EH (cell line): ENCODE data around the gene MTMR12.

Experiments used
- DNase-seq: peaks from one replicate; pipeline ENCODE4 v3.0.0-alpha.2; 2015; ENCODE audit warnings: low read depth

The MTMR12 gene

GRCh38 chr5:32312595-32313332 lies at the start of gene MTMR12:
TSS of gene MTMR12 (minus strand) at chr5:32312939. CDS start at chr5:32312838, 101 bp downstream.
- peak; percentile 100 for DNase-seq

GRCh38 chr5:32362527-32362926 lies 49.8 kb upstream of the MTMR12 start:
- DNase-seq: no peak

GRCh38 chr5:32360906-32361305 lies 48.2 kb upstream of the MTMR12 start:
- peak; percentile 15 for DNase-seq

- no peak for DNase-seq
Observed at GRCh38 chr5:32358611-32359010, 45.9 kb upstream of the MTMR12 start.

- no peak for DNase-seq
Observed at GRCh38 chr5:32357658-32358057, 44.9 kb upstream of the MTMR12 start.

GRCh38 chr5:32355686-32356085 lies 42.9 kb upstream of the MTMR12 start:
- DNase-seq: peak; percentile 27

- no peak for DNase-seq
Observed at GRCh38 chr5:32353420-32353819, 40.7 kb upstream of the MTMR12 start.

- DNase-seq: no peak
Observed at GRCh38 chr5:32352685-32353084, 39.9 kb upstream of the MTMR12 start.

GRCh38 chr5:32346869-32347268 lies 34.1 kb upstream of the MTMR12 start:
- no peak for DNase-seq

GRCh38 chr5:32343058-32343672 lies 30.4 kb upstream of the MTMR12 start:
- DNase-seq: no peak

GRCh38 chr5:32342656-32343055 lies 29.9 kb upstream of the MTMR12 start:
- peak; percentile 6 for DNase-seq

GRCh38 chr5:32339878-32340277 lies 27.1 kb upstream of the MTMR12 start:
- no peak for DNase-seq

GRCh38 chr5:32339198-32339597 lies 26.5 kb upstream of the MTMR12 start:
- DNase-seq: no peak

- peak; percentile 37 for DNase-seq
Observed at GRCh38 chr5:32332966-32333365, 20.2 kb upstream of the MTMR12 start.

GRCh38 chr5:32332361-32332760 lies 19.6 kb upstream of the MTMR12 start:
- no peak for DNase-seq

GRCh38 chr5:32331935-32332274 lies 19.2 kb upstream of the MTMR12 start:
- DNase-seq: no peak

- no peak for DNase-seq
Observed at GRCh38 chr5:32331217-32331934, 18.6 kb upstream of the MTMR12 start.

GRCh38 chr5:32330126-32330971 lies 17.6 kb upstream of the MTMR12 start:
- no peak for DNase-seq

GRCh38 chr5:32329395-32329834 lies 16.7 kb upstream of the MTMR12 start:
- DNase-seq: peak; percentile 69

GRCh38 chr5:32326216-32326772 lies 13.6 kb upstream of the MTMR12 start:
- DNase-seq: peak; percentile 53

- no peak for DNase-seq
Observed at GRCh38 chr5:32325616-32326015, 12.9 kb upstream of the MTMR12 start.

- DNase-seq: no peak
Observed at GRCh38 chr5:32325062-32325461, 12.3 kb upstream of the MTMR12 start.
